Naive thymus-derived CD8-positive, alpha-beta T cell (primary cell): ENCODE data around the gene CCDC85C. TPM values are rescaled to one million over a fixed set of nuclear protein-coding genes. Genes with fewer than 3 reads are reported as not detected.

Experiments
- ATAC-seq, 2 donors: fragments of 150-1000 bp; cut with Tn5 transposase in 1 of 2; sonication (Bioruptor Pico), chemical (Tn5 transposase) in 1 of 2; 1 replicate in 1 of 2; 2 replicates in 1 of 2; pipeline ENCODE4 v1.10.0; 2021; ENCODE audit warnings: mild to moderate bottlenecking in 2 of 2, moderate library complexity in 2 of 2
- POLR2A ChIA-PET: fragments of 350-600 bp; sonication (Branson Sonifier 250); formaldehyde crosslinking; loops from one replicate; lab custom pipeline; 2021; ENCODE audit warnings: antibody characterized with exemption; lab: Charles Lee
- DNase-seq, 10 donors: peaks; one replicate each; pipeline versions ENCODE4 v3.0.0 to v3.0.0-alpha.2; 2020 to 2022
- H3K27ac Mint-ChIP-seq, 10 donors: one replicate each; pipeline ENCODE4 v1.8.0; 2020 to 2022; ENCODE audit warnings: mild to moderate bottlenecking in 10 of 10, mixed read lengths in 10 of 10, moderate library complexity in 4 of 10, inconsistent platforms in 1 of 10
- H3K27me3 Mint-ChIP-seq, 5 donors: one replicate each; pipeline ENCODE4 v1.8.0; 2021 to 2022; ENCODE audit warnings: mixed read lengths in 5 of 5
- H3K36me3 Mint-ChIP-seq, 3 donors: one replicate each; pipeline ENCODE4 v1.8.0; 2020 to 2022; ENCODE audit warnings: mixed read lengths in 3 of 3, mild to moderate bottlenecking in 2 of 3, inconsistent platforms in 1 of 3
- H3K4me1 Mint-ChIP-seq, 4 donors: one replicate each; pipeline ENCODE4 v1.8.0; 2021 to 2022; ENCODE audit warnings: mixed read lengths in 4 of 4
- H3K4me3 Mint-ChIP-seq, 10 donors: one replicate each; pipeline ENCODE4 v1.8.0; 2020 to 2022; ENCODE audit warnings: mild to moderate bottlenecking in 10 of 10, mixed read lengths in 10 of 10, moderate library complexity in 6 of 10, inconsistent platforms in 1 of 10
- H3K9me3 Mint-ChIP-seq, 9 donors: one replicate each; pipeline ENCODE4 v1.8.0; 2020 to 2022; ENCODE audit warnings: mixed read lengths in 9 of 9, mild to moderate bottlenecking in 3 of 9, inconsistent platforms in 1 of 9, moderate library complexity in 1 of 9
- polyA plus RNA-seq, 3 donors: library from polyadenylated mRNA; unstranded; fragments of 300-500 nt; fragmentation: Illumina TruSeq; gene quantifications; one replicate each; pipeline ENCODE4 v1.2.3, GENCODE V29; 2021
- total RNA-seq, 8 experiments: library from RNA in 2 of 8; stranded (reverse) in 2 of 8; gene quantifications; one replicate each; pipeline ENCODE4 v1.2.3 and lab custom pipeline; 2021 to 2026

The CCDC85C gene
- total and polyA plus RNA-seq, 5 experiments from 2014 or later = 0.67 to 10.1 (median 1.4) TPM

DNA sequence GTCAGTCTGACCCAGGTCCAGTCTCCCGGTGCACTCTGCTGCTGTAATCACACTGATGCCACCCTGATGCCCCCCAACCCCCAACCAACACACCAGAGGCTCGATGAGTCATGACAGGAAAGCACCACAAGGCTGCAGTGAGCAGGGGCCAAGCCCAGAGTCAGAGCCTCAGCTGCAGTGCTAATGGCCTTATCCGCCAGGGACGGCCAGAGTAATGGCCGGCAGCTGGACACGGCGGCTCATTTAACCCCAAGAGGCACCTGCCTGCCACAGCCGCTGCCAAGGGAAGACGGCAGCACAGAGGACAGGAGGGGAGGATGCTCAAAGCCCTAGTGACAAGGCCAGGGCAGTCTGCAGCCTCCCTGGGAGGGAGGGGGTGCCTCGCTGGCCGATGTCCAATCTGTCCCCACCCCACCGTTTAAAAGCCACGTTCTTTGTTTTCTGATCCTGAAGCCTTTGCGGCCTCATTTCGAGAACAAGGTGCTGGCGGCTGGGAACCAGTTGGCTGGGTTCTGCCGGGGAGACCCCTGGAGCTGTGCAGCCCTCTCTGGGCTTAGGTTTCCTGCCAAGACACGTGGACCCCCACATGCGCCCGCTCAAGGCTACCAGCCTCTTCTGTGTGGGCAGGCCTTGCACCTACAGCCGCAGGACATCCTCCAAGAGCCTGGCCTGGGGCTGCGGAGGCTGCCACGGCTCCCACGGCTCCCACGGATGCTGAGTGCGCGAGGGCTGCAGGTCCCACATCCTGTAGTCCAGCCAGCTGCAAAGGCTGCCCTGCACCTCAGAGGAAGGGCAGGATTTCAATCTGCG is 13.1 kb downstream of the CCDC85C start:
- H3K27me3 Mint-ChIP-seq = no peaks in the 10 kb centered on the region
- DNase-seq = no peak
- H3K4me3 Mint-ChIP-seq = no peak overlapping the region
- no peak overlapping the region for H3K27ac Mint-ChIP-seq
- no peaks in the 10 kb centered on the region for H3K9me3 Mint-ChIP-seq
- peaks cover 5 to 45% (median 17%) of the 10 kb centered on the region in 4 donors for H3K4me1 Mint-ChIP-seq
- POLR2A ChIA-PET = no interaction called here
- H3K36me3 Mint-ChIP-seq = no peaks in the 10 kb centered on the region
- ATAC-seq = no peak

DNA sequence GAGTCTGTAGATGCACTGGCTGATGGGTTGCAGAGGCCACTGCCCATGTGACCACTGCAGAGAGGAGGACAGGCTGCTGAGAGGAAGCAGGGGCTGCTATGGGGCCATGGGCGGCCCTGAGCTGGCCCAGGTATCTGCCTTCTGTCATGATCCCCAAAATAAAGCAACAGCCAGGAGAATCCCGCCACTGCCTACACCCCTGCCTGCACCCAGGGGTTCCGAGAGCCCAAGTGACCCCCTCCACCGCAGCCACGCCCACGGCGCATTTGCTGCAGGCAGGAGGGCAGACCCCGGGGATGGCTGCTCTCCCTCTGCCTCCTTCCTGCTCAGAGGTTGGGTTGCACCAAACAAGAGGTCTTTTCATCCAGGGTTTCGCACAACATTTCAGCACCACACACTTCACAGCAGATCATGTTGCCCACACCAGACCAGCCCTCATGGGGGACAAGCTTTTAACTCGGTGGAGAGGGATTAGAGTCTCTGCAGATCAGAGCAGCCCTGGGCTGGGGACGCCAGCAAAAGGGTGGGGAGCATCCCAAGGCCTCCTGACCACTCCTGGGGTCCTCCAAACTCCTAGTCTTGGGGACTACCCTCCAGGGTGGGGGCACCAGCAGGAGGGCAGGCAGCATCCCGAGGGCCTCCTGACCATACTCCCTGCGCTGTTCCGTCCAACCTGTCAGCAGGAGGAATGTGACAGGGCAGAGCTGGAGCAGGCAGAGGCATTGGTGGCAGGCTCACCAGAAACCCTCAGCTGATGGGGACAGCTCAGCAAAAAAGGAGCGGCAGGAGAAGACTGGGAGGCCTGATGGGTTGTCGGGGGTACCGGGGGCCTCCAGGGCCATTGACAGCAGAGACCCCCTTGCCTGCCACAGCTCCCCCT is 14.1 kb downstream of the CCDC85C start:
- Mint-ChIP-seq H3K4me3 (no peak overlapping the region), H3K27me3 (no peaks in the 10 kb centered on the region), H3K9me3 (no peaks in the 10 kb centered on the region), H3K36me3 (no peaks in the 10 kb centered on the region), H3K4me1 (peaks cover 2 to 37% (median 14%) of the 10 kb centered on the region in 4 donors), H3K27ac (peak overlapping the region in 1 of 10 donors; percentile 74)
- POLR2A ChIA-PET = interaction anchor here (1.0 kb wide), 1 partner anchor 15 kb away, joined by 5 read pairs; the partner anchor contains the start of gene CCDC85C
- ATAC-seq (no peak), DNase-seq (no peak)

GRCh38 chr14:99589031-99589441 is 15.0 kb downstream of the CCDC85C start:
- H3K4me1 Mint-ChIP-seq = peaks cover 2 to 29% (median 12%) of the 10 kb centered on the region in 4 donors
- POLR2A ChIA-PET = interaction anchor here (1.0 kb wide), 1 partner anchor 15 kb away, joined by 5 read pairs; the partner anchor contains the start of gene CCDC85C
- H3K9me3 Mint-ChIP-seq = no peaks in the 10 kb centered on the region
- H3K27me3 Mint-ChIP-seq = no peaks in the 10 kb centered on the region
- no peaks in the 10 kb centered on the region for H3K36me3 Mint-ChIP-seq
- DNase-seq = no peak
- H3K4me3 Mint-ChIP-seq = no peak overlapping the region
- H3K27ac Mint-ChIP-seq = peak overlapping the region in 3 of 10 donors; percentile 47 to 77 (median 74)
- ATAC-seq = no peak

- H3K27ac Mint-ChIP-seq = no peak overlapping the region
- no peaks in the 10 kb centered on the region for H3K9me3 Mint-ChIP-seq
- DNase-seq (no peak), ATAC-seq (no peak)
- H3K4me3 Mint-ChIP-seq = no peak overlapping the region
- H3K36me3 Mint-ChIP-seq = no peaks in the 10 kb centered on the region
- H3K27me3 Mint-ChIP-seq = no peaks in the 10 kb centered on the region
- H3K4me1 Mint-ChIP-seq = peaks cover 2 to 28% (median 12%) of the 10 kb centered on the region in 4 donors
- POLR2A ChIA-PET = no interaction called here
Observed at GRCh38 chr14:99587460-99588278, 16.3 kb downstream of the CCDC85C start.

- ATAC-seq (no peak), DNase-seq (no peak)
- Mint-ChIP-seq H3K9me3 (no peaks in the 10 kb centered on the region), H3K4me1 (peaks cover 2 to 20% (median 9%) of the 10 kb centered on the region in 4 donors), H3K27ac (no peak overlapping the region), H3K4me3 (no peak overlapping the region), H3K36me3 (no peaks in the 10 kb centered on the region), H3K27me3 (no peaks in the 10 kb centered on the region)
- POLR2A ChIA-PET = no interaction called here
Observed at GRCh38 chr14:99586761-99587459, 17.1 kb downstream of the CCDC85C start.

DNA sequence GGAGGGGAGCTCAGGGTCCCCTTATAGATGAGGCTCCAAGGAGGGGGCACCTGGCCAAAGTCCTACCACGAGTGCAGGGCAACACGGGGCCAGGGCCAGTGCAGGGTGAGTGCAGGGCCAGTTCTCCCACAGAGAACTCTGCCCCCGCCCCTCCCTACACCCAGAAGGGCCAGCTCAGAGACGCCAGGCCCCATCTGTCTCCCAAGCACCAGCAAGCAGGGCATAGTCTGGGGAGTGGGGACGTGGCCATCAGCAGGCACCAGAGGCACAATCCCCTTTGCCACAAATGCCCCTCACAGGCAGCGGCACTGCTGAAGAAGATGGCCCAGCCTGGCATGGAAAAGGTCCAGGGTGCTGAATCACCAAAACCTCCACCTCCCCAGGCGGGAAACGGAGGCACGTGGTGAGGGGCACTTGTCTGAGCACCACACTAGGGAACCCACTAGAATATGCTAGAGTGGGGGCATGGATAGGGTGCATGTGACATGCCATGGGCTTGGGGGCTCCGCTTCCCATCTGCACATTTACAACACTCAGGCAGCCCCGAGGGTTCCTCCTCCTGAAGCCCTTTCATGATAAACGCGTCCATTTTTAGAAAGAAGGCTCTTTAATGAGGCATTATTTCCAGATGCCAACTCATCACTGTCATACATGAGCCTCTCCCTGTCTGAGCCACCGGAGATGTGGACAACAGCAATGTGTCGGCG is 17.8 kb downstream of the CCDC85C start:
- H3K4me1 Mint-ChIP-seq = peaks cover 2 to 19% (median 9%) of the 10 kb centered on the region in 4 donors
- no peak overlapping the region for H3K4me3 Mint-ChIP-seq
- POLR2A ChIA-PET = no interaction called here
- H3K9me3 Mint-ChIP-seq = no peaks in the 10 kb centered on the region
- no peaks in the 10 kb centered on the region for H3K36me3 Mint-ChIP-seq
- ATAC-seq = no peak
- no peak for DNase-seq
- H3K27ac Mint-ChIP-seq = no peak overlapping the region
- no peaks in the 10 kb centered on the region for H3K27me3 Mint-ChIP-seq

GRCh38 chr14:99584823-99585222 is 19.2 kb downstream of the CCDC85C start:
- no peaks in the 10 kb centered on the region for H3K9me3 Mint-ChIP-seq
- peaks cover 2 to 19% (median 10%) of the 10 kb centered on the region in 4 donors for H3K4me1 Mint-ChIP-seq
- H3K36me3 Mint-ChIP-seq = no peaks in the 10 kb centered on the region
- no peak overlapping the region for H3K27ac Mint-ChIP-seq
- H3K4me3 Mint-ChIP-seq = no peak overlapping the region
- DNase-seq (no peak), ATAC-seq (no peak)
- POLR2A ChIA-PET = no interaction called here
- no peaks in the 10 kb centered on the region for H3K27me3 Mint-ChIP-seq

- H3K27ac Mint-ChIP-seq = no peak overlapping the region
- ATAC-seq (no peak), DNase-seq (no peak)
- H3K27me3 Mint-ChIP-seq = no peaks in the 10 kb centered on the region
- POLR2A ChIA-PET = no interaction called here
- H3K9me3 Mint-ChIP-seq = no peaks in the 10 kb centered on the region
- H3K36me3 Mint-ChIP-seq = no peaks in the 10 kb centered on the region
- H3K4me1 Mint-ChIP-seq = peaks cover 0 to 15% (median 8%) of the 10 kb centered on the region in 4 donors
- no peak overlapping the region for H3K4me3 Mint-ChIP-seq
Observed at GRCh38 chr14:99581938-99582337, 22.1 kb downstream of the CCDC85C start.

- Mint-ChIP-seq H3K27ac (no peak overlapping the region), H3K36me3 (no peaks in the 10 kb centered on the region), H3K4me1 (peaks cover 0 to 15% (median 8%) of the 10 kb centered on the region in 4 donors), H3K27me3 (no peaks in the 10 kb centered on the region), H3K4me3 (no peak overlapping the region), H3K9me3 (no peaks in the 10 kb centered on the region)
- POLR2A ChIA-PET = no interaction called here
- ATAC-seq = no peak
- DNase-seq = no peak
Observed at GRCh38 chr14:99581374-99581773, 22.6 kb downstream of the CCDC85C start.

DNA sequence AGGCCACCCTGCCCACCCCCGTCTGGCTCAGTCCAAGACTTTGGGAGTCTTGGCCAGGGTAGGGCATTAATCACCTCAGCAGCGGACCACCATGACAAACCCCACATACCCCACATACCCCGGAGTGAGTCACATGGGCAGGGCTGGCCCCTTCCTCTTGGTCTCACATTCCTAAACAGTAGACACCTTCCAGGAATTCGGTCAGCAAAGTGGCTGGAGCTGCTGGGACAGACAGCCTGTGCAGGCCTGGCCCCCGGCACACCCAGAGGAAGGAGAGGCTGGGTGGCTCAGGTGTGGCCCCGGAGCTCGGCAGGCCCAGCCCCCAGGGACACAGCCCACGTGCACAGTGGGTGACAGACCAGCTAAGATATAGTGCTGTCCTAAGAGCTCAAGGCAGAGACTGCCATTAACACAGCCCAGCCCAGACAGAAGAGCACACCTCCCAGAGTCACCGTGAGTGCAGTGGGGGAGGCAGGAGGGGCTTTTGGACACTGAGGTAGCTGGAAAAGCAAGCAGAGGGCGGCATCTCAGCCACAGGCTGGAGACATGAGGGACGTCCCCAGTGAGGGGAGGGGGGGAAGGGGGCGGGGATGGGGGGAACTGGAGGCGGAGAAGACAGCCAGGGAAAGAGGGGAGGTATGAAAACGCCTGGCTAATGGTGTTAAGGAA is 24.0 kb downstream of the CCDC85C start:
- Mint-ChIP-seq H3K4me1 (peaks cover 0 to 14% (median 7%) of the 10 kb centered on the region in 4 donors), H3K36me3 (no peaks in the 10 kb centered on the region), H3K27me3 (no peaks in the 10 kb centered on the region), H3K4me3 (no peak overlapping the region), H3K9me3 (no peaks in the 10 kb centered on the region), H3K27ac (peak overlapping the region in 1 of 10 donors; percentile 37)
- ATAC-seq = no peak
- POLR2A ChIA-PET = no interaction called here
- no peak for DNase-seq
